DND-41 (cell line): Measurements from ENCODE around the gene LTBP1.
"Not testable (repeated sequence)": the region's sequence is repeated elsewhere in the genome, so short reads cannot be mapped to it uniquely, and the experiment has no call there.

Experiments used
- ATAC-seq: fragments of 200-7000 bp; cut with Tn5 transposase; 3 replicates; pipeline ENCODE4 v1.9.1; 2021; ENCODE audit warnings: low read depth; ENCODE audit not compliant: insufficient read depth
- DNase-seq: peaks from one replicate; pipeline ENCODE4 v3.0.0-alpha.2; 2020
- H2AFZ ChIP-seq: 2 replicates; pipeline ENCODE4 v1.6.0; 2012; ENCODE audit warnings: low read depth, low read length
- H3K27ac ChIP-seq: 2 replicates; pipeline ENCODE4 v1.5.1; 2012; ENCODE audit warnings: low read length, inconsistent platforms
- H3K27me3 ChIP-seq: fragments of 200-600 bp; sonication (generic); 2 replicates; pipeline ENCODE4 v1.6.0; 2012; ENCODE audit warnings: low read length, mild to moderate bottlenecking, inconsistent platforms; ENCODE audit not compliant: insufficient read depth, poor library complexity
- H3K36me3 ChIP-seq: 2 replicates; pipeline ENCODE4 v1.5.1; 2012; ENCODE audit warnings: low read length, inconsistent platforms; ENCODE audit not compliant: insufficient read depth
- H3K4me1 ChIP-seq: 2 replicates; pipeline ENCODE4 v1.5.1; 2012; ENCODE audit warnings: mild to moderate bottlenecking, low read length; ENCODE audit not compliant: insufficient read depth
- H3K4me2 ChIP-seq: 2 replicates; pipeline ENCODE4 v1.6.0; 2012; ENCODE audit warnings: mild to moderate bottlenecking, moderate library complexity, low read length, inconsistent platforms; ENCODE audit not compliant: insufficient read depth
- H3K4me3 ChIP-seq, 2 experiments: fragments of 200-600 bp in 1 of 2; shearing (Covaris generic) in 1 of 2; 2 replicates each; pipeline ENCODE4 v1.5.1; 2012 to 2016; ENCODE audit warnings: inconsistent platforms in 2 of 2, low read length in 2 of 2, mild to moderate bottlenecking in 2 of 2, low read depth in 1 of 2, moderate library complexity in 1 of 2
- H3K79me2 ChIP-seq: 2 replicates; pipeline ENCODE4 v1.6.0; 2012; ENCODE audit warnings: low read length, inconsistent platforms; ENCODE audit not compliant: insufficient read depth
- H3K9ac ChIP-seq: 2 replicates; pipeline ENCODE4 v1.6.0; 2012; ENCODE audit warnings: low read depth, mild to moderate bottlenecking, inconsistent platforms, low read length, moderate library complexity
- H3K9me3 ChIP-seq: 2 replicates; pipeline ENCODE4 v1.5.1; 2012; ENCODE audit warnings: low read length, moderate library complexity, mild to moderate bottlenecking, inconsistent platforms; ENCODE audit not compliant: insufficient read depth, severe bottlenecking
- H4K20me1 ChIP-seq: 2 replicates; pipeline ENCODE4 v1.6.0; 2012; ENCODE audit warnings: low read length; ENCODE audit not compliant: insufficient read depth
- EZH2 ChIP-seq: IDR thresholded peaks from 3 replicates; pipeline ENCODE4 v1.6.1; 2012; ENCODE audit warnings: borderline replicate concordance, low read depth, mild to moderate bottlenecking, moderate library complexity, low read length, inconsistent platforms; ENCODE audit not compliant: severe bottlenecking
- TF ChIP-seq, protein P1 (sequence below): IDR thresholded peaks from 2 replicates; pipeline ENCODE4 v1.5.1; 2012; ENCODE audit warnings: borderline replicate concordance, low read length, moderate library complexity, mild to moderate bottlenecking; ENCODE audit not compliant: poor library complexity, severe bottlenecking; ENCODE audit errors: extremely low read depth

LTBP1 gene

DNA sequence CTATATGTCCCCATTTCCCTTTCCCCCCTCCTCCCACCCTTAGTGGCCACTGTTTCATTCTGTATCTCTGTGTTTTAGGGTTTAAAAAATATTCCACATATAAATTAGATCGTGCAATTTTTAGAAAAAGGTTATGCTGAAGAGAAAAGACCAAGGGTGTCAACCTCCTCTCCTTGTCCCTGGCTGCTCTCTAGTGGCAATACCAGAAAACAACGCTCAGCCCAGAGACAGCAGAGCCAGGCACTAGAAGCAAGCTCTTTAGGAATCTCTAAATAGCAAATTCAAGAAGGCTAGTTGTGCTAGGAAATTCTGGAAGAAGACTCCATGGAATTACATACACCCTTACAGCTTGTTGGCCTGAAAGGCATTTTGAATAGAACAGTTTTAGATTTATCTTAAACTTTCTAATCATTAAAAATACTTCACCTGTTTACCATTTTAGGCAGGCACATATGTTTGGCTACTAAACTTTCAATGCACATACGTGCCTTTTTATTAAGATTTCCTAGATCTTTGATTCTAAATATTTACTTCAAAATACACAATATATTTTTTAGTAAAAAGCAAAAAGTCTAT lies 494.6 kb downstream of the LTBP1 start:
- no peaks in the 10 kb centered on the region for H3K4me1 ChIP-seq
- no peak overlapping the region for H3K27ac ChIP-seq
- no peak overlapping the region for H3K9ac ChIP-seq
- DNase-seq, result peak; percentile 48
- H3K4me3 ChIP-seq, result no peak overlapping the region
- no peak overlapping the region for H3K4me2 ChIP-seq
- no peak overlapping the region for H2AFZ ChIP-seq
- TF ChIP-seq EZH2, result no peak
- TF ChIP-seq, protein P1, sequence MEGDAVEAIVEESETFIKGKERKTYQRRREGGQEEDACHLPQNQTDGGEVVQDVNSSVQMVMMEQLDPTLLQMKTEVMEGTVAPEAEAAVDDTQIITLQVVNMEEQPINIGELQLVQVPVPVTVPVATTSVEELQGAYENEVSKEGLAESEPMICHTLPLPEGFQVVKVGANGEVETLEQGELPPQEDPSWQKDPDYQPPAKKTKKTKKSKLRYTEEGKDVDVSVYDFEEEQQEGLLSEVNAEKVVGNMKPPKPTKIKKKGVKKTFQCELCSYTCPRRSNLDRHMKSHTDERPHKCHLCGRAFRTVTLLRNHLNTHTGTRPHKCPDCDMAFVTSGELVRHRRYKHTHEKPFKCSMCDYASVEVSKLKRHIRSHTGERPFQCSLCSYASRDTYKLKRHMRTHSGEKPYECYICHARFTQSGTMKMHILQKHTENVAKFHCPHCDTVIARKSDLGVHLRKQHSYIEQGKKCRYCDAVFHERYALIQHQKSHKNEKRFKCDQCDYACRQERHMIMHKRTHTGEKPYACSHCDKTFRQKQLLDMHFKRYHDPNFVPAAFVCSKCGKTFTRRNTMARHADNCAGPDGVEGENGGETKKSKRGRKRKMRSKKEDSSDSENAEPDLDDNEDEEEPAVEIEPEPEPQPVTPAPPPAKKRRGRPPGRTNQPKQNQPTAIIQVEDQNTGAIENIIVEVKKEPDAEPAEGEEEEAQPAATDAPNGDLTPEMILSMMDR, result peak; percentile 83
- H3K79me2 ChIP-seq, result no peaks in the 10 kb centered on the region
- H3K36me3 ChIP-seq, result no peaks in the 10 kb centered on the region
- H3K9me3 ChIP-seq, result no peaks in the 10 kb centered on the region
- no peaks in the 10 kb centered on the region for H3K27me3 ChIP-seq
- peak; percentile 80 for ATAC-seq
- no peaks in the 10 kb centered on the region for H4K20me1 ChIP-seq

DNA sequence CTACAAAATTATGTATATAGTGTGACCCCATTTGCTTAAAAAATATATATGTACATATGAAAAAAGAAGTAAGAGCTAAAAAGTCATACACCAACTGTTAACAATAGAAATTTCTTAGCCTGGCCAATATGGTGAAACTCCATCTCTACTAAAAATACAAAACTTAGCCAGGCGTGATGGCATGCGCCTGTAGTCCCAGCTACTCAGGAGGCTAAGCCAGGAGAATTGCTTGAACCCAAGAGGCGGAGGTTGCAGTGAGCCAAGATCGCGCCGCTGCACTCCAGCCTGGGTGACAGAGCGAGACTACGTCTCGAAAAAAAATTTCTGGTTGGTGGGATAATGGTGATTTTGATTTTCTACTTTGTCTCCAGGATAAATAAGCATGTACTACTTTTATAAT lies 495.3 kb downstream of the LTBP1 start:
- H3K27ac ChIP-seq, H3K79me2 ChIP-seq, H4K20me1 ChIP-seq, H3K9me3 ChIP-seq, DNase-seq, H3K4me2 ChIP-seq, H3K27me3 ChIP-seq, H3K4me3 ChIP-seq, H3K4me1 ChIP-seq, H3K9ac ChIP-seq, H2AFZ ChIP-seq, ATAC-seq, H3K36me3 ChIP-seq: not testable (repeated sequence)

DNA sequence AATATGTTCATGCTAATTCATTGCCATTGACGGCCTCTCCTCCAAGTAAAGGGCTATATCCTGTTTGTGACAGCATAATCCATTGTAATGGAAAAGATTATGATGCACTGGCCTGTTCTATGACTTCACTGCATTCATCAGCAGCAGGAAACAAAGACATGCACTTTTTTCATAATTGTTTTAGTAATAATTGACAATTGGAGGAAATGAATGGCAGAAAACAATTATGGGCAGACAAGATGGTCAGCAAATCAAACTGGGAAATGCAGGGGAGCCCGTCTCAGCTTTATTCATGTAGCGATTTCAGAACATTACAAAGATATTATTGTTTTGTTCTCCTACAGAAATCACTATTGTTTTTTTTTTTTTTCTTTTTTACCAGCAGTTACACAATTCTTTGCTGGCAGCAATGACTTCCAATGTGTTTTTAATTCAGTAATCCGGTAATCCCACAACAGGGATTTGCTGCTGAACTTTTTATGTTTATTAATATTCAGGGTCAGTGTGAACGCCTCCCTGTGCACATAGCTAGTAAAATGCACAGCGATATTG lies 495.9 kb downstream of the LTBP1 start:
- Histone ChIP-seq H3K36me3 (no peaks in the 10 kb centered on the region), H3K4me2 (no peak overlapping the region), H4K20me1 (no peaks in the 10 kb centered on the region), H3K9ac (no peak overlapping the region), H3K79me2 (no peaks in the 10 kb centered on the region), H3K9me3 (no peaks in the 10 kb centered on the region), H3K27ac (no peak overlapping the region), H2AFZ (no peak overlapping the region), H3K4me1 (no peaks in the 10 kb centered on the region), H3K4me3 (no peak overlapping the region), H3K27me3 (no peaks in the 10 kb centered on the region)
- ATAC-seq (no peak), DNase-seq (no peak)
- no peak for TF ChIP-seq EZH2
- TF ChIP-seq, protein P1, result no peak

DNA sequence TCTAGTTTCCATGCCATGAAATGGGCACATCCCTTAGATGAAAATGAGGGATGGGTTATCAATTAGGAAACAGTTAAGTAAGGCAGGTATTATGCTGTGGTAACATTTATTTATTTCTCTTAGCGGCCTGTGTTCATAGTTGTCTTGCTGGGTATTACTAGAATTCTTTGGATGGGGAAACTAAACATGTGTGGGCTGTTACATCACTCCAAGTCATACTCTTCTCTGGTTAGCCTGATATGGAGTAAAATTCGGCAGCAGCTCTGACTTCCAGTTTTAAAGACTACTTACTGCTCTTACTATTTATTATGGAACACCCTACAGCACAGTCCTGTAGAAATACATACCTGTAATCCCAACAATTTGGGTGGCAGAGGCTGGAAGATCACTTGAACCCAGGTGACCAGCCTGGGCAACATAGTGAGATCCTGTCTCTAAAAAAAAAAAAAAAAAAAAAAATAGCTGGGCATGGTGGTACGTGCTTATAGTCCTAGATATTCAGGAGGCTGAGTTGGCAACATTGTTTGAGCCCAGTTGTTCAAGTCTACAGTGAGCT lies 496.6 kb downstream of the LTBP1 start:
- Histone ChIP-seq H3K4me1 (no peaks in the 10 kb centered on the region), H2AFZ (no peak overlapping the region), H3K36me3 (no peaks in the 10 kb centered on the region), H3K79me2 (no peaks in the 10 kb centered on the region), H4K20me1 (no peaks in the 10 kb centered on the region), H3K9ac (no peak overlapping the region), H3K4me2 (no peak overlapping the region), H3K4me3 (no peak overlapping the region), H3K27ac (no peak overlapping the region), H3K27me3 (no peaks in the 10 kb centered on the region), H3K9me3 (no peaks in the 10 kb centered on the region)
- no peak for TF ChIP-seq EZH2
- TF ChIP-seq, protein P1, result no peak
- DNase-seq (no peak), ATAC-seq (no peak)
